Naive B cell (primary cell): ENCODE results near the gene KHDRBS2. TPM values are rescaled to one million over a fixed set of nuclear protein-coding genes. Genes with fewer than 3 reads are reported as not detected.
"Not testable (repeated sequence)": the region's sequence is repeated elsewhere in the genome, so short reads cannot be mapped to it uniquely, and the experiment has no call there.

Experiments
- ATAC-seq, 2 donors: fragments of 150-1000 bp; cut with Tn5 transposase; 2 replicates each; pipeline ENCODE4 v1.10.0; 2021; ENCODE audit warnings: low read depth in 2 of 2, mild to moderate bottlenecking in 2 of 2, moderate library complexity in 2 of 2
- DNase-seq: peaks from one replicate; pipeline ENCODE4 v3.0.0; 2022
- H3K27ac Mint-ChIP-seq, 6 donors: one replicate each; pipeline ENCODE4 v1.8.0; 2020 to 2022; ENCODE audit warnings: mild to moderate bottlenecking in 6 of 6, mixed read lengths in 6 of 6, moderate library complexity in 5 of 6, inconsistent platforms in 2 of 6
- H3K27me3 Mint-ChIP-seq, 3 donors: one replicate each; pipeline ENCODE4 v1.8.0; 2021 to 2022; ENCODE audit warnings: mixed read lengths in 3 of 3, mild to moderate bottlenecking in 1 of 3
- H3K36me3 Mint-ChIP-seq, 2 donors: one replicate each; pipeline ENCODE4 v1.8.0; 2020 to 2022; ENCODE audit warnings: mixed read lengths in 2 of 2, inconsistent platforms in 1 of 2, mild to moderate bottlenecking in 1 of 2
- H3K4me1 Mint-ChIP-seq, 3 donors: one replicate each; pipeline ENCODE4 v1.8.0; 2020 to 2022; ENCODE audit warnings: mixed read lengths in 3 of 3, inconsistent platforms in 1 of 3, mild to moderate bottlenecking in 1 of 3, moderate library complexity in 1 of 3
- H3K4me3 Mint-ChIP-seq, 8 donors: one replicate each; pipeline ENCODE4 v1.8.0; 2020 to 2022; ENCODE audit warnings: mild to moderate bottlenecking in 8 of 8, mixed read lengths in 8 of 8, moderate library complexity in 8 of 8, inconsistent platforms in 2 of 8
- H3K9me3 Mint-ChIP-seq, 7 donors: one replicate each; pipeline ENCODE4 v1.8.0; 2020 to 2022; ENCODE audit warnings: mixed read lengths in 7 of 7, mild to moderate bottlenecking in 5 of 7, inconsistent platforms in 2 of 7, moderate library complexity in 1 of 7
- polyA plus RNA-seq, 6 donors: library from polyadenylated mRNA; unstranded; fragments of 300-500 nt; fragmentation: Illumina TruSeq; gene quantifications; one replicate each; pipeline ENCODE4 v1.2.3, GENCODE V29; 2021; ENCODE audit warnings: low read depth in 6 of 6

The KHDRBS2 gene
- polyA plus RNA-seq, 6 donors from 2014 or later = 7.5 to 16.0 (median 12.7) TPM

- ATAC-seq = no peak
- H3K4me3 Mint-ChIP-seq = no peak overlapping the region
- H3K36me3 Mint-ChIP-seq = peaks cover 47 to 62% of the 10 kb centered on the region in 2 donors
- peaks cover 0 to 6% (median 6%) of the 10 kb centered on the region in 3 donors for H3K4me1 Mint-ChIP-seq
- H3K27ac Mint-ChIP-seq = no peak overlapping the region
- DNase-seq = no peak
- H3K9me3 Mint-ChIP-seq = peaks cover 7 to 39% (median 26%) of the 10 kb centered on the region in 7 donors
- no peaks in the 10 kb centered on the region for H3K27me3 Mint-ChIP-seq
These were observed 417.4 kb downstream of the KHDRBS2 start for GRCh38 chr6:61868507-61869080.

GRCh38 chr6:61867635-61868034, 418.4 kb downstream of the KHDRBS2 start:
- ATAC-seq (no peak), DNase-seq (no peak)
- peaks cover 8 to 16% (median 13%) of the 10 kb centered on the region in 3 donors for H3K4me1 Mint-ChIP-seq
- no peak overlapping the region for H3K4me3 Mint-ChIP-seq
- H3K27ac Mint-ChIP-seq = no peak overlapping the region
- peaks cover 52 to 71% of the 10 kb centered on the region in 2 donors for H3K36me3 Mint-ChIP-seq
- peaks cover 14 to 49% (median 35%) of the 10 kb centered on the region in 7 donors for H3K9me3 Mint-ChIP-seq
- no peaks in the 10 kb centered on the region for H3K27me3 Mint-ChIP-seq

DNA sequence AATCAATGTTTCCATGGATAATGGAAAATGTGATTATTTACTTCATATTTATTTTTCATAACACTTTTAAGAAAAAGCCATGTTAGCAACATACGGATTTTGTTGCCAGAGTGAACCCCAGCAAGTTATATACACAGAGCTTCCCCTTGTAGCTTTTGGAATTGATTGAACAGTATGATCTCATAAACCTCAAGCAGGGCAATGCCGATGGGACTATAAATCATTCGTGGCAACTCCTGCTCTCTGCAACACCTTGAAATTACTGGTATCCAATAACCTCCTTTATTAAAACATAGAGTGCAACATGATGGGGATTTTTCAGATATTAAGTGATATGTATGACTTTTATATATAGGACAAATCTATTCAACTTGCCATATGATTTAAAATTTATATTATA, 428.5 kb downstream of the KHDRBS2 start:
- peaks cover 12 to 58% (median 28%) of the 10 kb centered on the region in 7 donors for H3K9me3 Mint-ChIP-seq
- H3K36me3 Mint-ChIP-seq = peaks cover 15 to 41% of the 10 kb centered on the region in 2 donors
- H3K4me1 Mint-ChIP-seq = peaks cover 0 to 8% (median 4%) of the 10 kb centered on the region in 3 donors
- H3K27me3 Mint-ChIP-seq = no peaks in the 10 kb centered on the region
- no peak overlapping the region for H3K27ac Mint-ChIP-seq
- H3K4me3 Mint-ChIP-seq = no peak overlapping the region
- DNase-seq (no peak), ATAC-seq (no peak)

GRCh38 chr6:61841958-61842357, 444.1 kb downstream of the KHDRBS2 start:
- no peaks in the 10 kb centered on the region for H3K27me3 Mint-ChIP-seq
- H3K4me1 Mint-ChIP-seq = no peaks in the 10 kb centered on the region
- no peak for ATAC-seq
- no peaks in the 10 kb centered on the region for H3K9me3 Mint-ChIP-seq
- no peak overlapping the region for H3K4me3 Mint-ChIP-seq
- no peak for DNase-seq
- H3K36me3 Mint-ChIP-seq = no peaks in the 10 kb centered on the region
- H3K27ac Mint-ChIP-seq = peak overlapping the region in 1 of 6 donors; percentile 10

- Mint-ChIP-seq H3K27ac (no peak overlapping the region), H3K9me3 (no peaks in the 10 kb centered on the region), H3K36me3 (peaks cover 0 to 4% of the 10 kb centered on the region in 2 donors), H3K4me1 (no peaks in the 10 kb centered on the region), H3K27me3 (no peaks in the 10 kb centered on the region), H3K4me3 (no peak overlapping the region)
- DNase-seq (no peak), ATAC-seq (no peak)
These were observed 450.8 kb downstream of the KHDRBS2 start for GRCh38 chr6:61835237-61835636.

DNA sequence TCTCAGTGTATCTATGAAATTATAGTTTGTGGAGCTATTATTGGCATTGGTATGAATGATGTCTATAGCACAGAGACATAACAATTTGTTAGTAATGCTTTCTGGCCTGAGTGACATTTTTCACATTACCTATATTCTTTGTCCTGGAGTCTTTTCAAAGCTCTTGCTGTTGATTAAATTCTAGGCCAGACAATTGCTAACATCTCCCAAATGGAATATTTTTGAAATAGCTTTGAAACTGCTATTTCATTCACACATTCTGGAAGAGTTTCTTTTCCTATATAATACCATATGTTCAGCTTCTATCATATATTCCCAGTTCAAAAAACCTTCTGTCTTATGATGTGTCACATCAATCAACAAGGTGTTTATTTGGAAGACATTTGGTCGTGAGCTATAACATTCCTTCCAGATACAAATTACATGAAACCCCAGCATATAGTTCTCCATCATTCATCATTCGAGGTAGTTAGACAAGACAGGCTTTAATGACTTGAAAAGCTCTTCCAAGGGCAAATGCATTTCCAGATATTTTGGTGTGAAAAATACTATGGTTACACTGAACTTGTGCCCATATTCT, 452.8 kb downstream of the KHDRBS2 start:
- Mint-ChIP-seq H3K27ac (no peak overlapping the region), H3K27me3 (no peaks in the 10 kb centered on the region), H3K36me3 (peaks cover 0 to 4% of the 10 kb centered on the region in 2 donors), H3K4me1 (no peaks in the 10 kb centered on the region), H3K9me3 (no peaks in the 10 kb centered on the region), H3K4me3 (no peak overlapping the region)
- ATAC-seq = no peak
- DNase-seq = no peak

- Mint-ChIP-seq H3K9me3 (no peaks in the 10 kb centered on the region), H3K36me3 (no peaks in the 10 kb centered on the region), H3K27me3 (no peaks in the 10 kb centered on the region), H3K27ac (no peak overlapping the region), H3K4me3 (no peak overlapping the region), H3K4me1 (peaks cover 4 to 11% (median 10%) of the 10 kb centered on the region in 3 donors)
- no peak for DNase-seq
- ATAC-seq = no peak
These were observed 468.3 kb downstream of the KHDRBS2 start for GRCh38 chr6:61817716-61818115.

- H3K27ac Mint-ChIP-seq = no peak overlapping the region
- DNase-seq = no peak
- no peaks in the 10 kb centered on the region for H3K4me1 Mint-ChIP-seq
- H3K36me3 Mint-ChIP-seq = peaks cover 0 to 5% of the 10 kb centered on the region in 2 donors
- peaks cover 0 to 6% (median 3%) of the 10 kb centered on the region in 7 donors for H3K9me3 Mint-ChIP-seq
- no peaks in the 10 kb centered on the region for H3K27me3 Mint-ChIP-seq
- no peak for ATAC-seq
- no peak overlapping the region for H3K4me3 Mint-ChIP-seq
These were observed 476.0 kb downstream of the KHDRBS2 start for GRCh38 chr6:61810047-61810446.

DNA sequence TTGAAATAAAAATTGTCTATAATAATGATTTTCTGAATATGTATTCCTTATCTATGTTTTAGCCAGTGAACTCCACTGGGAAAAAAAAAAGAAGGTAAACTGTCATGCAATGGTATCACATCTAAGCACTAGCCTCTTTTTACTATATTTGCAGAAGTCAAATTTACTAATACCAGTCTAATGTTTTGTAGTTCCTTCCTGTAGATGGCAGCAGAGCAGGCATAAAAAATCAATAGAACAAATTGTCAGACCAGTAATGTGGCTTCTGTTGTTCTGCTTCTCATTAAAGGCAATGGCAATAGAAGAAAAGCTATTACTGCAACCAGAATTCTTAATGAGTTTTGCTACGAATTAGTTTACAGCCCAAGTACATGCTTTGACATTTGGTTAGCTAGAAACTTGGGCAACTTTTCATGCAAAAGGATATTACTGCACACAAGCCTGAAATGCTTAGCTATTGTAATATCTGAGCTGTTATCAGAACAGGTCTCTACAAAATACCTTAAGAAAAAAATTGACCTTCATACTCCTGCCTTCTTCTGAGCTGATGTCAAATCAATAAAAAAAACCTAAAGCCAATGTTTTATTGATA, 476.9 kb downstream of the KHDRBS2 start:
- ATAC-seq (peak; percentile 61 to 76), DNase-seq (peak; percentile 47)
- H3K36me3 Mint-ChIP-seq = peaks cover 0 to 5% of the 10 kb centered on the region in 2 donors
- no peaks in the 10 kb centered on the region for H3K27me3 Mint-ChIP-seq
- H3K9me3 Mint-ChIP-seq = peaks cover 0 to 9% (median 6%) of the 10 kb centered on the region in 7 donors
- no peak overlapping the region for H3K27ac Mint-ChIP-seq
- no peak overlapping the region for H3K4me3 Mint-ChIP-seq
- H3K4me1 Mint-ChIP-seq = no peaks in the 10 kb centered on the region

DNA sequence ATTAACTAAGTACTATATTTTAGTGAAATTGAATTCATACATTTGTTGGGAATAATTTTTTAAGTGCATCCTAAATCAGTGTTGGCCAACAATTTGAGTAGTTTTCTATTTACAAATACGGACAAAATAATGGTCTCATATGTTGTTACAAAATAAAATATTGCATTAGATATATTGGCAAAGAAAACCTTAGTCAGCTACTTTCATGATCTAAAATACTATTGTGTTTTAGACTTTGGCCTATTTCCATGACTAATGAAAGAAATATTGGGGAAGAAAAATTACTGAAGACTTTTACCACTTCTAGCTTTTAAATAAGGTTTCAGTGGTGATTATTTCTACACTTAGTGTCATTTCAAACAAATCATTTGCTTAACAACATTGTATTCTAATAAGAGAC, 498.0 kb downstream of the KHDRBS2 start:
- no peak overlapping the region for H3K27ac Mint-ChIP-seq
- H3K9me3 Mint-ChIP-seq = no peaks in the 10 kb centered on the region
- no peak overlapping the region for H3K4me3 Mint-ChIP-seq
- ATAC-seq (no peak), DNase-seq (no peak)
- no peaks in the 10 kb centered on the region for H3K4me1 Mint-ChIP-seq
- no peaks in the 10 kb centered on the region for H3K27me3 Mint-ChIP-seq
- no peaks in the 10 kb centered on the region for H3K36me3 Mint-ChIP-seq

DNA sequence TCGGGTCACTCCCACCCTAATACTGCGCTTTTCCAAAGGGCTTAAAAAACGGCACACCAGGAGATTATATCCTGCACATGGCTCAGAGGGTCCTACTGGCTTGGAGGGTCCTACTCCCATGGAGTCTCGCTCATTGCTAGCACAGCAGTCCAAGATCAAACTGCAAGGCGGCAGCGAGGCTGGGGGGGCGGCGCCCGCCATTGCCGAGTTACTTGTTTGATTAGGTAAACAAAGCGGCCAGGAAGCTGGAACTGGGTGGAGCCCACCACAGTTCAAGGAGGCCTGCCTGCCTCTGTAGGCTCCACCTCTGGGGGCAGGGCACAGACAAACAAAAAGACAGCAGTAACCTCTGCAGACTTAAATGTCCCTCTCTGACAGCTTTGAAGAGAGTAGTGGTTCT, 516.6 kb downstream of the KHDRBS2 start:
- Mint-ChIP-seq H3K9me3 (peaks cover 12 to 46% (median 24%) of the 10 kb centered on the region in 7 donors), H3K36me3 (peaks cover 0 to 15% of the 10 kb centered on the region in 2 donors)
- not testable (repeated sequence) for H3K4me1 Mint-ChIP-seq, ATAC-seq, H3K27me3 Mint-ChIP-seq, H3K27ac Mint-ChIP-seq, DNase-seq, H3K4me3 Mint-ChIP-seq

- ATAC-seq = no peak
- Mint-ChIP-seq H3K4me3 (no peak overlapping the region), H3K4me1 (no peaks in the 10 kb centered on the region)
These were observed 530.3 kb downstream of the KHDRBS2 start for GRCh38 chr6:61755739-61756138.

DNA sequence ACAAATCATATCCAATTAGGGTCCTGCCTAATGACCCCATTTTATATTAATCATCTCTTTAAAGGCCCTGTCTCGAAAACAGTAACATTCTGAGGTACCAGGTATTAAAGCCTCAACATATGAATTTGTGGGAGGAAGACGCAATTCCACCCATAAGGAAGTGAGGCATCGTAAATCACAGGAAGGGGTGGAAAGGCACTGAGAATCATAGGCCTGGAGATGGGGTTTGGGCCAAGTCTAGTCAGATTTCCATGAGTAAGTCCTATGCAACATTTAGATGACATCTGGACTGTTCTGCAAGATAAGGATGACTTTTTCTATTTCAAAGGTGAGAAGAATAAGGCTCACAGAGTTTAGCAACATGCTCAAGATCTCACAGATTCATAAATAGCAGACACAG, 534.0 kb downstream of the KHDRBS2 start:
- no peak for ATAC-seq
- no peaks in the 10 kb centered on the region for H3K4me1 Mint-ChIP-seq
- no peak overlapping the region for H3K4me3 Mint-ChIP-seq
- no peak for DNase-seq
- H3K9me3 Mint-ChIP-seq = peaks cover 0 to 3% (median 0%) of the 10 kb centered on the region in 7 donors
- H3K27me3 Mint-ChIP-seq = no peaks in the 10 kb centered on the region
- H3K27ac Mint-ChIP-seq = peak overlapping the region in 1 of 6 donors; percentile 51
- peaks cover 8 to 12% of the 10 kb centered on the region in 2 donors for H3K36me3 Mint-ChIP-seq

More at GRCh38 chr6:61755739-61756138, 530.3 kb downstream of the KHDRBS2 start:
- Mint-ChIP-seq H3K36me3 (peaks cover 8 to 9% of the 10 kb centered on the region in 2 donors), H3K9me3 (peaks cover 0 to 3% (median 0%) of the 10 kb centered on the region in 7 donors), H3K27ac (no peak overlapping the region), H3K27me3 (no peaks in the 10 kb centered on the region)
- DNase-seq = no peak

DNA sequence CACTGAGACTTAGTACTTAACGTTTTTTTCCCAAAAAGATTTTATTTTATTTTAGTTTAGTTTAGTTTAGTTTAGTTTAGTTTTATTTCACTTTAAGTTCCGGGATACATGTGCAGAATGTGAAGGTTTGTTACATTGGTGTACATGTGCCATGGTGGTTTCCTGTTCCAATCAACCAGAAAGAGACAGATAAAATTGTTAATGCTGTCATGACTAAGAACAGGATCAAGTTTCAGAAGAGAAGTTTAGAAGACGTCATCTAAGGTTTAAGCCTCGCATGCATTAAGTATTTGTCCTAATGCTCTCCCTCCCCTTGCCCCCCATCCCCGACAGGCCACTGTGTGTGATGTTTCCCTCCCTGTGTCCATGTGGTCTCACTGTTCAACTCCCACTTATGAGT, 540.0 kb downstream of the KHDRBS2 start:
- Mint-ChIP-seq H3K27ac (peak overlapping the region in 1 of 6 donors; percentile 48), H3K27me3 (no peaks in the 10 kb centered on the region), H3K4me3 (no peak overlapping the region), H3K9me3 (peaks cover 0 to 15% (median 5%) of the 10 kb centered on the region in 7 donors), H3K4me1 (peaks cover 0 to 6% (median 0%) of the 10 kb centered on the region in 3 donors), H3K36me3 (peaks cover 13 to 19% of the 10 kb centered on the region in 2 donors)
- ATAC-seq (no peak), DNase-seq (no peak)
